ENCODE measurements around the gene TPD52L1. TPM values are rescaled to one million over a fixed set of nuclear protein-coding genes. Genes with fewer than 3 reads are reported as not detected.

The TPD52L1 gene
- total and polyA plus RNA-seq, 2 experiments from 2014 or later, result 5.1 to 12.3 TPM

DNA sequence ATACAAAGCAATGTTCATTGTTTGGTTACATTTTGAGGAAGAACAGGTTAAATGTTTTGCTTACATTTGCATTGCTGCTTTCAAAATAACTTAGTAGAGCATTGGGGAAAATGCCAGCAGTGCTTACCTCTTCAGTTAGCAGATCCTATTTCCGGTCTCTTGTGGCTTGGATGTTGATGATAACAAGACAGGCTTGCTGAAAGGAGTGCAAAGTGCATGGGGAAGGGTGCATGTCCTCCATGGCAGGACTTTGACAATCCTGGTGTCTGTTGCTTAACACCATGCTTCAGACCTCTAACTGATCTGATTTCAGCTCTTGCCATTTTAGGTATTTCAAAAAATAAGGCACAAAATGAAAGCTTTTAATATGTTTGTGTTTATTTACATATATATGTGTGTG, 21.1 kb downstream of the TPD52L1 start:
- H3K4me1 ChIP-seq (ENCODE audit: insufficient read depth), result peaks cover 13% of the 10 kb centered on the region
- in situ Hi-C loops (cut with MboI), result loop anchor here (25.0 kb wide), 1 partner anchor 588 kb away; no protein-coding TSS in a partner anchor
- 40 to 72% methylated on average over 1 of the region's 1 CpG for WGBS, 2 experiments (ENCODE audit: low coverage in 1 of 2, low lambda C conversion rate in 2 of 2, missing lambda C conversion rate in 2 of 2)
- no peaks in the 10 kb centered on the region for H4K20me1 ChIP-seq (ENCODE audit: insufficient read depth)
- H3K79me2 ChIP-seq (ENCODE audit: insufficient read depth), result no peaks in the 10 kb centered on the region
- 0 out of 2 replicates have a peak, but pooled peaks cover 6% of the 10 kb centered on the region for H3F3A ChIP-seq (ENCODE audit: insufficient read depth)
- no peak for DNase-seq
- H3K9me3 ChIP-seq (ENCODE audit: low read depth), result no peaks in the 10 kb centered on the region
- H2AFZ ChIP-seq, result no peak overlapping the region
- H3K4me3 ChIP-seq, result no peak overlapping the region
- no peaks in the 10 kb centered on the region for H3K27me3 ChIP-seq (replicated peaks; ENCODE audit: insufficient read depth)
- H3K9ac ChIP-seq, result no peak overlapping the region
- no peaks in the 10 kb centered on the region for H3K36me3 ChIP-seq (ENCODE audit: low read depth)
- TF ChIP-seq EZH2phosphoT487 (IDR thresholded peaks at IDR 0.05; ENCODE audit: insufficient read depth, low read depth), result no peak
- no peak for TF ChIP-seq EZH2 (IDR thresholded peaks at IDR 0.05; ENCODE audit: insufficient read depth, poor library complexity, severe bottlenecking)
- H3K27ac ChIP-seq, result no peak overlapping the region
- H3K9me2 ChIP-seq (ENCODE audit: insufficient read depth), result no peaks in the 10 kb centered on the region
- no peak overlapping the region for H3K4me2 ChIP-seq (ENCODE audit: unreplicated experiment)

DNA sequence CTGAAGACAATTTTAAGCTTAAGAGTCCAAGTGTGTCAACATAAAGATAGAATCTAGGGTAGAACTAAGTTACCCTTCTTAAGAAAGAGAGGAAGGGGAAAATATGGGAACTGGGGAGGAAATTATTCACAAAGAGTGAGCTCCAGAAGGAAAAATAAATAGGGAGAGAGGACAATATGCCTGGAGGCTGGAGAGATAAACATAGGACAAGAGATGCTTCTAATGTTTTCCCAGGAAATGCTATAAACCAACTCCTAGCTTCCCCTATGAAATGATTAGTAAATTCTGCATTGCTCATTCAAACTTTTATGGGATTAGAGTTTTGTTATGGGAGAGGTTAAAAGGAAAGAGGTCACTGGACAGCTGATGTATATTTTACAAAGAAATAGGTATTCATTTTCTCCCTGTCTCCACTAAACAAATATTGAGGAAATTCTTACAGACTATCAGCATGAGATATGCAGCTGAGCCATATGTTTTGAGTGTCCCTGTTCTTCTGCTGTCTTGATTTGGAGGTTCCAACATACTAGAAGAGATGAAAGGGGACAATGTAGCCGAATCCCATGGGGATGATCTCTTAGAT, 22.0 kb downstream of the TPD52L1 start:
- Histone ChIP-seq H4K20me1 (ENCODE audit: insufficient read depth) (no peaks in the 10 kb centered on the region), H3K4me1 (ENCODE audit: insufficient read depth) (peaks cover 4% of the 10 kb centered on the region), H3K9ac (no peak overlapping the region), H3K27me3 (replicated peaks; ENCODE audit: insufficient read depth) (no peaks in the 10 kb centered on the region), H3K4me3 (no peak overlapping the region), H3K36me3 (ENCODE audit: low read depth) (no peaks in the 10 kb centered on the region), H3K27ac (no peak overlapping the region), H3K4me2 (ENCODE audit: unreplicated experiment) (no peak overlapping the region), H3K9me2 (ENCODE audit: insufficient read depth) (no peaks in the 10 kb centered on the region), H3K79me2 (ENCODE audit: insufficient read depth) (no peaks in the 10 kb centered on the region), H2AFZ (no peak overlapping the region), H3F3A (ENCODE audit: insufficient read depth) (no peaks in the 10 kb centered on the region), H3K9me3 (ENCODE audit: low read depth) (no peaks in the 10 kb centered on the region)
- WGBS, 2 experiments (ENCODE audit: low coverage in 1 of 2, low lambda C conversion rate in 2 of 2, missing lambda C conversion rate in 2 of 2), result 22 to 28% methylated on average over 1 of the region's 1 CpG
- no peak for TF ChIP-seq EZH2phosphoT487 (IDR thresholded peaks at IDR 0.05; ENCODE audit: insufficient read depth, low read depth)
- no peak for TF ChIP-seq EZH2 (IDR thresholded peaks at IDR 0.05; ENCODE audit: insufficient read depth, poor library complexity, severe bottlenecking)
- in situ Hi-C loops (cut with MboI), result no loop called here
- DNase-seq, result no peak

DNA sequence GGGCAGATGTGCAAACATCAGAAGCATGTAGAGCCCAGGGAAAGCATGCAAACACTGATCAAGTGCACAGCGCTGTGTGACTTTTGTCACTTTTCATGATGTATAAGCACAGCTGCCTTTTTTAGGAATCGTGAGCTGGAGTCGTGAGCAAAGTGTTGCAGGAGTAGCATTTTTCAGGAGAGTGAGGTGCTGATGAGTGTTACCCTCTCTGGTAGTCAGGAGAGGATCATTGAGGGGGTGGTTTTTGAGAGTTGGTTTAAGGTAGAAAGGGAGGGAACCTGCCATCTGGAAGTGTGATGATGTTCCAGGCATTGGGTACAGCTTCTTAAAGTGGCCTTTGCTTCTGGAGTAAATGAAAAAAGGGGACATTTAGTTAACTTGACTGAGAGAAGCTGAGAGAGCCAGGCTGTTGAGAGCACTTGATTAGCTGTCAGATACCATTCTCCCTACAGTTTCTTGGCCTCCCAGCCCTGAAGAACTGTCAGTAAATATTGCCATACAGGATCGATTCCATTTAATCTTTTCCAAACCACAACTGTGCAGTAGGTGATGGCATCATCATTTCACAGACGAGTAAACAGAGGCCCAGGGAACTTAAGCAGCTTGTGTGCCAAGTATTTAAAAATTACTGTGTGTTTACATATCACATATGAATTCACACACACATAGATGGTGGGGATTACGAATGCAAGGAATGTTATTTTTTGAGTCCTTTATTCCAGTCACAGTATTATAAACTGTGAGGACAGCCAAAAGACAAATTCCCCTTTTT, 28.9 kb downstream of the TPD52L1 start:
- H3K27me3 ChIP-seq (replicated peaks; ENCODE audit: insufficient read depth), result no peaks in the 10 kb centered on the region
- H3K27ac ChIP-seq, result no peak overlapping the region
- H4K20me1 ChIP-seq (ENCODE audit: insufficient read depth), result no peaks in the 10 kb centered on the region
- WGBS, 2 experiments (ENCODE audit: low coverage in 1 of 2, low lambda C conversion rate in 2 of 2, missing lambda C conversion rate in 2 of 2), result 53 to 60% methylated on average over 6 of the region's 6 CpGs
- no peak overlapping the region for H2AFZ ChIP-seq
- H3K9ac ChIP-seq, result no peak overlapping the region
- no peaks in the 10 kb centered on the region for H3F3A ChIP-seq (ENCODE audit: insufficient read depth)
- no peaks in the 10 kb centered on the region for H3K36me3 ChIP-seq (ENCODE audit: low read depth)
- H3K4me1 ChIP-seq (ENCODE audit: insufficient read depth), result no peaks in the 10 kb centered on the region
- H3K4me3 ChIP-seq, result no peak overlapping the region
- no peaks in the 10 kb centered on the region for H3K79me2 ChIP-seq (ENCODE audit: insufficient read depth)
- H3K4me2 ChIP-seq (ENCODE audit: unreplicated experiment), result no peak overlapping the region
- H3K9me3 ChIP-seq (ENCODE audit: low read depth), result no peaks in the 10 kb centered on the region
- in situ Hi-C loops (cut with MboI), result no loop called here
- no peaks in the 10 kb centered on the region for H3K9me2 ChIP-seq (ENCODE audit: insufficient read depth)
- TF ChIP-seq EZH2phosphoT487 (IDR thresholded peaks at IDR 0.05; ENCODE audit: insufficient read depth, low read depth) (no peak), EZH2 (IDR thresholded peaks at IDR 0.05; ENCODE audit: insufficient read depth, poor library complexity, severe bottlenecking) (no peak)
- DNase-seq, result no peak

DNA sequence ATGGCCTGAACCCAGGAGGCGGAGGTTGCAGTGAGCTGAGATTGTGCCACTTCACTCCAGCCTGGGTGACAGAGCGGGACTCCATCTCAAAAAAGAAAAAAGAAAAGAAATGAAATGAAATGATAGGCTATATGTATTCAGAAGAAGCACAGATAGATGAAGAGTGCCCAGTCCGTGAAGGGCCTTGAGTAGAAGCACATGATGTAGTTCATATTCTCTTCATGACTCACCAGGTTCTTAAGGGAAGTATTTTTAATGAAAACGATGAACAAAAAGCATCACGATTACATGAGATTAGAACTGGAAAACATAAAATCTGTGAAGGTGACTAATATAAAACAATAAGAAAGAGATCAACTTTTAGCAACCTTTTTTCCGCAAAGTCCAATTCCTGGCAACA, 29.8 kb downstream of the TPD52L1 start:
- no peak overlapping the region for H3K4me3 ChIP-seq
- no peak overlapping the region for H3K4me2 ChIP-seq (ENCODE audit: unreplicated experiment)
- H3K27me3 ChIP-seq (replicated peaks; ENCODE audit: insufficient read depth), result no peaks in the 10 kb centered on the region
- H3K9ac ChIP-seq, result no peak overlapping the region
- 83 to 88% methylated on average over 6 of the region's 6 CpGs for WGBS, 2 experiments (ENCODE audit: low coverage in 1 of 2, low lambda C conversion rate in 2 of 2, missing lambda C conversion rate in 2 of 2)
- TF ChIP-seq EZH2phosphoT487 (IDR thresholded peaks at IDR 0.05; ENCODE audit: insufficient read depth, low read depth) (no peak), EZH2 (IDR thresholded peaks at IDR 0.05; ENCODE audit: insufficient read depth, poor library complexity, severe bottlenecking) (no peak)
- H4K20me1 ChIP-seq (ENCODE audit: insufficient read depth), result no peaks in the 10 kb centered on the region
- no peaks in the 10 kb centered on the region for H3K36me3 ChIP-seq (ENCODE audit: low read depth)
- no peaks in the 10 kb centered on the region for H3F3A ChIP-seq (ENCODE audit: insufficient read depth)
- H3K9me2 ChIP-seq (ENCODE audit: insufficient read depth), result no peaks in the 10 kb centered on the region
- H3K79me2 ChIP-seq (ENCODE audit: insufficient read depth), result no peaks in the 10 kb centered on the region
- in situ Hi-C loops (cut with MboI), result no loop called here
- peaks cover 4% of the 10 kb centered on the region; the same call in 1 of the 2 replicates for H3K4me1 ChIP-seq (ENCODE audit: insufficient read depth)
- no peak for DNase-seq
- H3K9me3 ChIP-seq (ENCODE audit: low read depth), result no peaks in the 10 kb centered on the region
- no peak overlapping the region for H2AFZ ChIP-seq
- no peak overlapping the region for H3K27ac ChIP-seq
